Heart left ventricle (tissue), 16 donors: ENCODE data around the gene CHRNA7. TPM values are rescaled to one million over a fixed set of nuclear protein-coding genes. Genes with fewer than 3 reads are reported as not detected.

Experiments
- ATAC-seq, 4 donors: fragments of 200-7000 bp; cut with Tn5 transposase; one replicate each; pipeline ENCODE4 v1.9.1; 2020 to 2022; ENCODE audit warnings: moderate library complexity in 4 of 4, mild to moderate bottlenecking in 3 of 4, moderate number of reproducible peaks in 1 of 4
- DNase-seq, 5 donors: peaks; one replicate each; pipeline ENCODE4 v3.0.0-alpha.2; 2020
- H3K27ac ChIP-seq, 12 donors: fragments of 200-600 bp; sonication (generic) in 4 of 12; one replicate each; pipeline versions ENCODE4 v1.5.0 to v1.8.0; 2016 to 2022; ENCODE audit warnings: mild to moderate bottlenecking in 2 of 12
- H3K27me3 ChIP-seq, 9 donors: fragments of 200-600 bp; sonication (generic) in 2 of 9; one replicate each; pipeline versions ENCODE4 v1.5.1 to v1.8.0; 2016 to 2022; ENCODE audit warnings: mild to moderate bottlenecking in 3 of 9
- H3K36me3 ChIP-seq, 9 donors: fragments of 200-600 bp; sonication (generic) in 2 of 9; one replicate each; pipeline versions ENCODE4 v1.5.0 to v1.8.0; 2018 to 2022; ENCODE audit warnings: mild to moderate bottlenecking in 2 of 9
- H3K4me1 ChIP-seq, 12 donors: fragments of 200-600 bp; sonication (generic) in 4 of 12; one replicate each; pipeline versions ENCODE4 v1.5.0 to v1.8.0; 2016 to 2022; ENCODE audit warnings: mild to moderate bottlenecking in 3 of 12
- H3K4me3 ChIP-seq, 12 donors: fragments of 200-600 bp; sonication (generic) in 4 of 12; one replicate each; pipeline versions ENCODE4 v1.5.0 to v1.8.0; 2017 to 2022; ENCODE audit warnings: mild to moderate bottlenecking in 9 of 12, moderate library complexity in 4 of 12
- H3K9me3 ChIP-seq, 12 donors: fragments of 200-600 bp; sonication (generic) in 4 of 12; one replicate each; pipeline versions ENCODE4 v1.5.0 to v1.8.0; 2016 to 2022; ENCODE audit warnings: mild to moderate bottlenecking in 1 of 12
- CTCF ChIP-seq, 12 donors: fragments of 200-600 bp; sonication (generic) in 4 of 12; IDR thresholded peaks; one replicate each; pipeline versions ENCODE4 v1.5.0 to v1.8.0; 2018 to 2022; ENCODE audit warnings: antibody characterized with exemption in 12 of 12, mild to moderate bottlenecking in 5 of 12
- POLR2A ChIP-seq, 2 donors: fragments of 450-650 bp; IDR thresholded peaks; one replicate each; pipeline ENCODE4 v1.6.1; 2017; ENCODE audit warnings: antibody characterized with exemption in 2 of 2, mild to moderate bottlenecking in 2 of 2, moderate library complexity in 2 of 2
- WGBS, 4 donors: extraction: QIAGEN DNeasy Blood & Tissue Kit in 2 of 4; methylation state at CpG; one replicate each; pipeline versions ENCODE4 v1.1.5 to v1.1.7; 2013 to 2018; 5-methylcytosine and 5-hydroxymethylcytosine counted together
- intact Hi-C, 10 donors: fragments of 100-400 bp; cut with DNase I; formaldehyde crosslinking; loops; one replicate each; pipeline versions ENCODE4 v1.11.1 to v1.14.2; 2022
- polyA plus RNA-seq, 2 donors: library from polyadenylated mRNA; stranded (reverse); fragments of 200-250 nt; gene quantifications; one replicate each; pipeline ENCODE4 v1.2.3, GENCODE V29; 2013
- total RNA-seq, 9 donors: library from RNA; depleted of rRNA in 2 of 9; stranded (reverse); fragments of >200 nt in 2 of 9; fragmentation: NEBNext Ultra II Directional in 3 of 9; extraction: Animal tissue kit (Norgen Biotek cat#: 25700) in 3 of 9; gene quantifications; one replicate each; pipeline versions ENCODE4 v1.1.0 to v1.2.4, GENCODE V29; 2016 to 2023
- donor health status: ischemic (EF 13 %, LVEDD 7.1; RV severe dilation, severe dysfunction).
- donor health status: healthy with polysubstance abuse.
- donor health status: DM: no; HTN: yes; CAD: no.
- donor health status: DM: no; HTN: no; CAD: no.
- donor health status: ischemic (EF 25% LVEDD 6.9; RV normal size, moderate dysfunction).
- donor health status: ischemic (EF 25% LVEDD 5.7; RV mildly dilated, moderate dysfunction).
- donor health status: healthy.
- donor health status: DM: yes; HTN: yes; CAD: no.
- donor health status: ischemic (EF 35%, LVEDD 5.7; RV mildly dilated, moderate dysfunction).
- donor health status: nonischemic (EF 11% LVEDD 7.7; RV severe dilation, severe dysfunction).
- donor health status: DM: yes; HTN: yes; CAD: no.
- donor health status: PGD.
- donor health status: ischemic (EF 29% LVEDD 5.4; RV normal size, mild dysfunction).
- donor health status: nonischemic (EF 23%, LVEDD 6.1; RV moderate dilation, normal function).

CHRNA7 gene
- total and polyA plus RNA-seq, 11 donors, result 0.25 to 2.1 (median 0.98) TPM

- no peaks in the 10 kb centered on the region for H3K4me1 ChIP-seq
- DNase-seq, result no peak
- intact Hi-C loops, result no loop called here
- 52 to 55% (median 54%) methylated on average over 4 of the region's 4 CpGs for WGBS, 4 donors
- no peak overlapping the region for H3K4me3 ChIP-seq
- no peak for ATAC-seq
- no peaks in the 10 kb centered on the region for H3K36me3 ChIP-seq
- H3K27me3 ChIP-seq, result peaks cover 0 to 7% (median 0%) of the 10 kb centered on the region in 9 donors
- TF ChIP-seq POLR2A (IDR thresholded peaks at IDR 0.05), result no peak
- no peak for TF ChIP-seq CTCF (IDR thresholded peaks at IDR 0.05)
- H3K9me3 ChIP-seq, result peaks cover 0 to 16% (median 0%) of the 10 kb centered on the region in 12 donors
- H3K27ac ChIP-seq, result no peak overlapping the region
Measured at GRCh38 chr15:32091505-32092380, 61.4 kb downstream of the CHRNA7 start.

GRCh38 chr15:32096213-32096612, 65.9 kb downstream of the CHRNA7 start:
- Histone ChIP-seq H3K36me3 (no peaks in the 10 kb centered on the region), H3K4me3 (no peak overlapping the region), H3K4me1 (no peaks in the 10 kb centered on the region), H3K9me3 (no peaks in the 10 kb centered on the region), H3K27me3 (peaks cover 0 to 7% (median 0%) of the 10 kb centered on the region in 9 donors), H3K27ac (no peak overlapping the region)
- TF ChIP-seq POLR2A (IDR thresholded peaks at IDR 0.05) (no peak), CTCF (IDR thresholded peaks at IDR 0.05) (no peak)
- WGBS, 4 donors, result 79 to 91% (median 81%) methylated on average over 2 of the region's 2 CpGs
- ATAC-seq, result no peak
- intact Hi-C loops, result no loop called here
- DNase-seq, result no peak

- Histone ChIP-seq H3K27ac (no peak overlapping the region), H3K4me3 (no peak overlapping the region), H3K4me1 (no peaks in the 10 kb centered on the region), H3K36me3 (no peaks in the 10 kb centered on the region), H3K27me3 (peaks cover 0 to 7% (median 0%) of the 10 kb centered on the region in 9 donors), H3K9me3 (no peaks in the 10 kb centered on the region)
- 69 to 78% (median 71%) methylated on average over 10 to 13 of the region's 13 CpGs for WGBS, 4 donors
- TF ChIP-seq CTCF (IDR thresholded peaks at IDR 0.05) (no peak), POLR2A (IDR thresholded peaks at IDR 0.05) (no peak)
- intact Hi-C loops, result no loop called here
- DNase-seq (no peak), ATAC-seq (no peak)
Measured at GRCh38 chr15:32096916-32097617, 66.8 kb downstream of the CHRNA7 start.

- no peaks in the 10 kb centered on the region for H3K36me3 ChIP-seq
- DNase-seq (no peak), ATAC-seq (no peak)
- TF ChIP-seq CTCF (IDR thresholded peaks at IDR 0.05), result no peak
- TF ChIP-seq POLR2A (IDR thresholded peaks at IDR 0.05), result no peak
- peaks cover 0 to 7% (median 0%) of the 10 kb centered on the region in 9 donors for H3K27me3 ChIP-seq
- no peaks in the 10 kb centered on the region for H3K4me1 ChIP-seq
- WGBS, 4 donors, result 25 to 36% (median 28%) methylated on average over 7 of the region's 7 CpGs
- intact Hi-C loops, result no loop called here
- no peak overlapping the region for H3K4me3 ChIP-seq
- H3K27ac ChIP-seq, result no peak overlapping the region
- no peaks in the 10 kb centered on the region for H3K9me3 ChIP-seq
Measured at GRCh38 chr15:32098033-32098432, 67.7 kb downstream of the CHRNA7 start.
